Dermis microvascular lymphatic vessel endothelial cell (primary cell): Measurements from ENCODE around the gene MACIR. TPM values are rescaled to one million over a fixed set of nuclear protein-coding genes. Genes with fewer than 3 reads are reported as not detected.

ENCODE experiments used
- DNase-seq, 2 donors: peaks; one replicate each; pipeline versions ENCODE4 v3.0.0 to v3.0.0-alpha.2; 2010; ENCODE audit warnings: low read depth in 2 of 2
- total RNA-seq: library from RNA; depleted of rRNA; stranded (reverse); fragments of >200 nt; gene quantifications from 2 replicates; pipeline ENCODE4 v1.2.1, GENCODE V29; 2014

The MACIR gene
- total RNA-seq, 1 donor from 2014 or later = 5.1 TPM

DNA sequence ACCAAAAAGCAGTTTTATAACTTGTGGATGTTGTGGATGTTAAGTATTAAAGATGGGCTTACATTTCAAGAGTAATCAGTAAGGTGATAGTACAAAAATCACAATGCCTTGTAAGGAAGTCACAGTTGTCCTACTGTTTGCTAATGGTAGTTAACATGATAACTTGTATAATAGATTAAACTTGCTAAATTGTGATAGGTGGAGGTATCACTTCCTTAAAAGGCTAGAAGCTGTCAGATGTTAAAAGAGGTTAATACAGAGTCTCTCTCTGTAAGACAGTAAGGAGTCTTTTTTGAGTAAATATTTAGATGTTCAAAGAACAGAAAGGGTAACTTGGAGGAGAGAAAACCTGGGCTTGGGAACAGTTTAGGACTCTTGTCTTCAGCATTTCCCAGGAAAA lies 14.2 kb upstream of the MACIR start:
- DNase-seq = no peak

GRCh38 chr5:103245761-103246160 lies 12.8 kb upstream of the MACIR start:
- DNase-seq = no peak

GRCh38 chr5:103247118-103247517 lies 11.4 kb upstream of the MACIR start:
- DNase-seq = no peak

DNA sequence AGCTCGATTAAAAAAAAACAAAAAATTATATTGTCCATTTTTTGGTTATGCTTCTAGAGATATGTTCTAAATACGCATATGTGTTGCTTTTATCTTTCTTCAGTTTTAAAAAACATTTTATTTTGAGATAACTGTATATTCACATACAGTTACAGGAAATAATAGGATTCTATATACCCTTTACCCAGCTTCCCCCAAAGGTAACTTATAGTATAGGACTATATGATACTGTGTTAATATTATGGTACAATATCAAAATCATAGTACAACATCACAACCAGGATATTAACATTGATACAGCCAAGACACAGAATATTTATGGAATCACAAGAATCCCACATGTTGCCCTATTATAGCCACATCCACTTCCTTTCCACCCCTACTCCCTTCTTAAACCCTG lies 9.5 kb upstream of the MACIR start:
- no peak for DNase-seq

- DNase-seq = no peak
These were observed 3.6 kb upstream of the MACIR start for GRCh38 chr5:103254921-103255320.

- no peak for DNase-seq
These were observed 2.9 kb upstream of the MACIR start for GRCh38 chr5:103255691-103256090.

GRCh38 chr5:103256178-103256577 lies 2.4 kb upstream of the MACIR start:
- DNase-seq = no peak

DNA sequence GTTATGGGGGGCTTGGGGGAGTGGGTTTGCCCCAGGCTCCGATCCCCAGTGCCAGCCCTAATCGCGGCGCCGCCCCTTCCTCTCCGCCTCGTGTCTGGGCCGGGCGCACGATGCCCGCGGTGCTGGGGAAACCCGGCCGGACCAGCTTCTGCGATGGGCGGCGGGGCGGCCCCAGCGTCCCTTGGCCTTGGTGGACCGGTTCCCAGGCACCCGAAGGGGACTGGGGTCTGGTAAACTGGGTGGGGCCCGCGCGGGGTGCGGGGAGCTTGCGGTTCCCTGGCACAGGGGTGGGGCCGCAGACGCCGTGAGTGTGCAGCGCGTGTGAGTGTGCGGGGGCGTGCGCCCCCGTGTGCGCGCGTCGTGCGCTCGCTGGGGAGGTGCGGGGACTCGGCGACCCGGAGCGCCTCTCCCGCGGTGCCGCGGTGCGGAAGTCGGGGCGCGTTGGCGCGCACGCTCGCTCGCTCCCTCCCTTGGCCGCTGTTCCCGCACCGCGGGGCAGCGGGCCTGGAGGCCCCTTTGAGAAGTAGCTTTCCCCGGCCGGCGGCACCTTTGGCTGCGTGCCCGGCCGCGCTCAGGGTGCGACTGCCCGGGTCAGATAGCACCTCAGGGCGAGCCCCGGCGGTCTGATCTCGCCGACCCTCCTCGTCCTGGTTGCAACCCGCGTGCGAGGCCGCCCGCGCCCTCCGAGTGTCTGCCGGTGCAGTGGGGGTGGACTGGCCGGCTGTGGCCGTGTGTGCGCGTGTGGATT lies 568 bp downstream of the MACIR start:
- DNase-seq = peak; percentile 9 to 67

GRCh38 chr5:103259705-103260355 lies 1.3 kb downstream of the MACIR start:
- peak; percentile 14 to 49 for DNase-seq

DNA sequence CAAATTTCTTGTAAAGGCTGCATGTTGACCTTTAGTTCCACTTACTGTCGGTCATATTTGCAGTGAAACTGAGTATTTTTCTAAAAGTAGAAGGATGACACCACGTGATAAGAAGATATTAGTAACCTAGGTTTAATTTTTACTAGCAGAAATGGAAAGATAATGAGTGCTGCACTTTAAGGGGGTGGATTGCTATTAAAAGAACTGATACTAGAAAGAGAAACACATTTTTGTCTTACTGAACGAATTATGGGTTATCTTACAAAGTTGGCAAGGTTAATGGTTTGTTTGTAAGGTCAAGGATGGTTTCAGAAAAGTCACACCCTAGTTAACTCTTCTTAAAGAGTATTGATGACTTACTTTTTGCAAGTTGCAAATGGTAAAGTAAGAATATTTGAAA lies 2.4 kb downstream of the MACIR start:
- DNase-seq = no peak

GRCh38 chr5:103262422-103262871 lies 3.9 kb downstream of the MACIR start:
- DNase-seq = peak in 1 of 2 donors; percentile 3

- DNase-seq = no peak
These were observed 4.5 kb downstream of the MACIR start for GRCh38 chr5:103263054-103263453.

GRCh38 chr5:103264508-103264907 lies 5.9 kb downstream of the MACIR start:
- no peak for DNase-seq

DNA sequence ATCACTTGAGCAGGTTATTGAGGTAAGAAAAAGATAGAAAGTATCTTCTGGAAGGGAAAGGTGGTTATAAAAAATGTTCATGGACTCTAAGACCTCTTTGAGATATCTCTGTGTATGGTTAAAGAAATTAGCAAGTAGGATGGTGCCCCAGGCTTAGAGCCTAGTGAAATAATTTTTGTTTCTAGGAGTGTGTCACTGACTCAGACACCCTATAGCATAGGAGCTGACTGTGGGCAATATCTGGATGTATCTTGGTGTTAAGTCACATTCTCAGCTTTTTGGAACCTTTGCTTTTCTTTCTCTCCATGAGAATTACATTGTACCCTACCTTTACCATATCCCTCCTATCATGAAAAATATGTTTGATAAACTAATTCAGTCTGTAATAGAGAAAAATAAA lies 12.0 kb downstream of the MACIR start:
- no peak for DNase-seq

DNA sequence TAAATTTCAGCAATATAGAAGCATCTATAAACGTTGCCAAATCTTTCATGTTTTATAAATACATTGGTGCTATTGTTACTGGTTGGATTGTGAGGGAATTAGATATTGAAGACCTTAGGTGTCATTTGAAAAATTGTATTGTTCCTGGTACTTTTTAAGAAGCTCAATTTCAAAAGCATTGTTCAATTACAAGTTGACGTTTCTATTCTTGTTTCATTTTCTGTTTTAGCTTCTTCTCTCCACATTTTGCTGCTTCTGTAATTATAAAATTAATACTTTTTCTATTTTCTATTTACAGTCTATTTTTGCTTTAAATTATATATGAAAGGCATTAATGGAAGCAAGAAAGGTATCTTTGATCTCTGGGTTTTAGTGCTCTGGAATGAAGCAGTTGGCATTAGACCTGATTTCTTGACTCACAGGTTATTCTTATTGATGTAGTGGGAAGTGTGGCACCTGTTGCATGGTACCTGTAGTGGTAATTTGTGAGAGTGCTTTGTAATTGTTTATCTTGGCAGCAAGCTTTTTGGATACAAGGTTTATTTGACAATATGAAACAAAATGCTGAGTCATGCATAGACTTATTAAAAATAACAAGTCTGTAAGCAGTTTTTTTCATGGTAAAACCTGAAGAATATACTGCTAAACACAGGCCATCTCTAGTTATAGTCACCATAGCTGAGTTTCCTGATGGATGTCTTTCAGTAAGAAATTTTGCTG lies 13.2 kb downstream of the MACIR start:
- peak in 1 of 2 donors; percentile 41 for DNase-seq

DNA sequence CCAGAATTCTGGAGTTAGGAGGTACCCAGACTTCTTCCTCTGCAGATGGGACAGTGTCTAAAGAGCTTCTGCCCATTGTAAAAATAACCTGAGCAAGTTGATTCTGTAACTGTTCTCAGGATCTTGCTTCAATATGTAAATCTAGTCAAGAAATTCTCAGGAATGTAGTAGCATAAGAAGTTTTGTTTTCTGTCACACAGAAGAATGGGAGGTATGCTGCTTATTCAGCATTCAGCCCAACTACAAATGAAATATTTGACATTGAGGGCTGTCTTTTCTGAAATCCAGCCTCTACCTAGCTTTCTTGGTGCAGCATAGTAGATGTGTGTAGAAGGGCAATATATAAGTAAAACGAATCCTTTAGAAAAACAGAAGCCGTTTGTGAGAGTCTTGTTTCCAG lies 13.8 kb downstream of the MACIR start:
- no peak for DNase-seq

GRCh38 chr5:103273952-103274351 lies 15.4 kb downstream of the MACIR start:
- DNase-seq = no peak

DNA sequence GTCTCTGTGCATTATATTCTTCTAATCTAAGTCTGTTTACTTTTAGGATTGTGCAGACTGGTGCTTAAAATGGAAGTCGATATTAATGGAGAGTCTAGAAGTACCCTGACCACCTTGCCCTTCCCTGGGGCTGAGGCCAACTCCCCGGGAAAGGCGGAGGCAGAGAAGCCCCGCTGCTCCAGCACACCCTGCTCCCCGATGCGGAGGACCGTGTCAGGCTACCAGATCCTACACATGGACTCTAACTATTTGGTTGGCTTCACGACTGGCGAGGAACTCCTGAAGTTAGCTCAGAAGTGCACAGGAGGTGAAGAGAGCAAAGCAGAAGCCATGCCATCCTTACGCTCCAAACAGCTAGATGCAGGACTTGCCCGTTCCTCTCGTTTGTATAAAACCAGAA lies 17.3 kb downstream of the MACIR start:
- DNase-seq = no peak

DNA sequence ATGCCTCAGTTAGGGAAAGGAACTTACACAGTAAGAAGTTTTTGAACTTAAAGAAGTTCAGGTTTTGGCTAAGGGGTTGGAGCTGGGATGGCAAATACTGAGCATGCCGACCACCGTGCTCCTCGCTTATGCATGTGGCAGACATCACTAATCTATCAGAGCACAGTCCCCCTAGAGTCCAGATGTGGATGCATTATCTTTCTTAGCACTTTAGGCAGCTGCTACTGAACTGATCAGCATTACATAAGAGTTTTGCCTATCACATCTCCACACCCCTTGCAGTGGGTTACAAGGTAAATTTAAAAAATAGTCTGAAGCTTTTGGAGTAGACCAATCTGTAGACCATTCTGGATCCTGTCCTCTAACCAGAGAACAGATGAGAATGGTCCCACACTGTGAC lies 22.4 kb downstream of the MACIR start:
- no peak for DNase-seq

DNA sequence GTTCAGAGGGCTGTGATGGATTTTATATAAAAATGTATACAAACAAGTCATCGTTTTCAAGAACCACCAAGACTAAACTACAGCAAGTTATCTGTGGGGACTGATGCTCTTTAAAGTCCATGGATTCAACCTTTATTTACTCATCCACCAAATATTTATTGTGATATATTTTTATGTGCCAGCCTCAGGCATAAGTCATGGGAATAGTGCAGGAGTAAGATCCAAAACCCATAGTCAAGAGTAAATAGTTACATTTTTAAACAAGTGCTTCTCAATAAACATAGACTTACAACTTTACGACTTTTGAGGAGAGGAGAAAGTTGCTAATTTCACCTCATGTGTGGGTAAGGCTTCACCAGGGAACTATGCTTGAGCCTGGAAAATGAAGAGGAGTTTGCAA lies 24.6 kb downstream of the MACIR start:
- no peak for DNase-seq

DNA sequence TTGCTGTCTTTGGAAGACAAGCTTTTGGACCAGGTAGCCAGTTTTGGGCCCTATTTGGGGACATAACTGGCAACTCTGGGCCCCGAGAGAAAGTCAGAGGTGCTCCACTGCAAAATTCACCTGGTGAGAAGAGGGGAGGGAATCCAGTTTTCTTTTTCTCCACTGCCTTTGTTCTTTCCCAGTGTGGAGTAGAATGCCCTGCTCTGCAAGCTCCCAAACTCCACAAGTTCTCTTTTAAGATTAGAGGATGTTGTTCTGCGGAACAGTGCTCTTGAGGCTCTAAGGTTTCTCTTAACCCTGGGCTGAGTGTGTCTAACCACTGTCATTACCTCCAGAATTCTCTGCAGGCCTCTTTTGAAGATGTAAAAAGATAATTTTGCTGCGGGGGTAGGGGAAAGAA lies 25.3 kb downstream of the MACIR start:
- no peak for DNase-seq

DNA sequence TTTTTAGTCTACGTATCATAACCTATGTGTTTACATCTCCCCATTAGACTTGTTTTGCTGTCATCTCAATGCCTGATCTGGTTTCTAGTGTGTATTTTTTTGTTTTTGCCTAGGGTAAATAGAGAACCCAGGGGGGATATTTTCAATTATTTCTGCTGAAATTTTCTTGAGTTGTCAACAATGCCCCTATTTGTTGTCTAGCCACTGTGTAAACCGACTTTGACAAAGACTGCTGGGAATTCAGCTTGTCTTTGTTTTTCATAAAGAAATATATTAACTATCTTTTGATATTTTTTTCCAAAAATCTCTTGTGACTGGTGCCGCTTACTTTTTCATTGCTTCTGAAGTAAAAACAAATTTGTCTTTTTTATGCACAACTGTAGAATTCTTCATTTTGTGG lies 28.1 kb downstream of the MACIR start:
- DNase-seq = no peak

DNA sequence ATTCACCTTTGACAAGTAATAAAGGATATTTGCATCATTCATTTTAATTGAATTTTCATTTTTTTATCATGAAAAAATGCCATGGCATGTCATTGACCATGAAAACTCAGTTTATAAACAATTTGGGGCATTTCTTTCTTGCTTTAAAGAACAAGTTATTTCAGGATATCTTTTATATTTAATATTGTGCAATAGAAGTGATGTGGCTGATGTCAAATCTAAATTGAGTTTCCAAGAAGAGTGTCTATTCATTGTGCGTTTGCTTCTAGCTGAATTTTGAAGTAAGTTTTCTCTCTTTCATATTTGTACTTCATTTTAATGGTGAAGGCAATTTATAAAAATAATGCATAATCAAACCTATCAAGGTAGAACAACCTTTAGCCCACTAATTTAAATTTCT lies 30.5 kb downstream of the MACIR start:
- no peak for DNase-seq
